VCaP (cell line): ENCODE measurements around the gene SRPK2.

Experiments used
- H3K27ac ChIP-seq: fragments of 450-650 bp; 2 replicates; pipeline ENCODE4 v1.5.1; 2017
- TF ChIP-seq, protein P1 (sequence below): fragments of 450-650 bp; conservative IDR thresholded peaks from 2 replicates; pipeline ENCODE4 v1.5.1; 2017; ENCODE audit warnings: mild to moderate bottlenecking, moderate library complexity

The SRPK2 gene

DNA sequence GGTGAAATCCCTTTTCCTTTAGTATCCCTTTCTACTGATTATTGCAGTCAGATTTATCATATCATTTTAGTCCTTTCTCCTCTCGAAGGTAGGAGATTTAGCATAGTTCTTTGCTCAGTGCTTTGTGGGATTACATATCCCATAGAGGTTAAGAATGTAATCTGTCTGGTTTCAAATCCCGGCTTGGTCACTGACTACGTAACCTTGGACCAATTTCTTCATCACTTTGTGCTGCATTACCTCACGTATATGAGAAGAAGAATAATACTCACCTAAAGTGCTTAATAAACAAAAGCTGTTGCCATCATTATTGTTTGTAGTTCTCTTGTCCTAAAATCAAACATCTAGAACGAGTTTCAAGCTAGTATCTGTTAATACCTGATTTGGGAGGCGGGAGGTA is 300.7 kb downstream of the SRPK2 start:
- TF ChIP-seq, protein P1, sequence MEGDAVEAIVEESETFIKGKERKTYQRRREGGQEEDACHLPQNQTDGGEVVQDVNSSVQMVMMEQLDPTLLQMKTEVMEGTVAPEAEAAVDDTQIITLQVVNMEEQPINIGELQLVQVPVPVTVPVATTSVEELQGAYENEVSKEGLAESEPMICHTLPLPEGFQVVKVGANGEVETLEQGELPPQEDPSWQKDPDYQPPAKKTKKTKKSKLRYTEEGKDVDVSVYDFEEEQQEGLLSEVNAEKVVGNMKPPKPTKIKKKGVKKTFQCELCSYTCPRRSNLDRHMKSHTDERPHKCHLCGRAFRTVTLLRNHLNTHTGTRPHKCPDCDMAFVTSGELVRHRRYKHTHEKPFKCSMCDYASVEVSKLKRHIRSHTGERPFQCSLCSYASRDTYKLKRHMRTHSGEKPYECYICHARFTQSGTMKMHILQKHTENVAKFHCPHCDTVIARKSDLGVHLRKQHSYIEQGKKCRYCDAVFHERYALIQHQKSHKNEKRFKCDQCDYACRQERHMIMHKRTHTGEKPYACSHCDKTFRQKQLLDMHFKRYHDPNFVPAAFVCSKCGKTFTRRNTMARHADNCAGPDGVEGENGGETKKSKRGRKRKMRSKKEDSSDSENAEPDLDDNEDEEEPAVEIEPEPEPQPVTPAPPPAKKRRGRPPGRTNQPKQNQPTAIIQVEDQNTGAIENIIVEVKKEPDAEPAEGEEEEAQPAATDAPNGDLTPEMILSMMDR = no peak
- H3K27ac ChIP-seq = no peak overlapping the region

DNA sequence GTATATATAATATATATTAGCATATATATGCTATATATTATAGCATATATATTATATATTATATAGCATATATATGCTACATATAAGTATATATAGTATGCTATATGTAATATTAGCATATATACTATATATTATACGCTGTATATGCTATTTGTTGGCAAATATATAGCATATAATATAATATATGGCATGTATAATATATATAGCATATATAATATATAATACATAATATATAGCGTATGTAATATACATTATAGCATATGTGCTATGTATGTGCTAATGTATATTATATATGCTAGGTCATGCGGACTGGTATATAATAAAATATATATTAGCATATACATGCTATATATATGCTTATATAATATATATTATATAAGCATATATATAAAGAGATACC is 301.9 kb downstream of the SRPK2 start:
- TF ChIP-seq, protein P1 = no peak

DNA sequence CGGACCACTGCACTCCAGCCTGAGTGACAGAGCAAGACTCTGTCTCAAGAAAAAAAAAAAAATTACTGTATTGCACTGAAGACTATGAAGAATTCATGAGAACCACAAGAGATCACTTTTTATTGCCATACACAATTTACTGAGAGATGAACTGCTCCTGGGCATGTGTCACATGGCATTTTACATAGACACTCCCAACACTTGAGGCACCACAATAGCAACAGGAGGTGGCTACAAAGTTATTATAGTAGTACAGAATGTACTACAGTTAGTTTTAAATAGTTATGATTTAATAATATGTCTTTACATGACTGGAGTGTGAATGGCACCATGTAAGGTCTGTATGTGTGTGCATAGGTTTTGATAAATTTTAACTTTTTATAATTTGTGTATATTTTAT is 304.1 kb downstream of the SRPK2 start:
- TF ChIP-seq, protein P1 = no peak

More for the DNA sequence above, 301.9 kb downstream of the SRPK2 start:
- no peak overlapping the region for H3K27ac ChIP-seq

DNA sequence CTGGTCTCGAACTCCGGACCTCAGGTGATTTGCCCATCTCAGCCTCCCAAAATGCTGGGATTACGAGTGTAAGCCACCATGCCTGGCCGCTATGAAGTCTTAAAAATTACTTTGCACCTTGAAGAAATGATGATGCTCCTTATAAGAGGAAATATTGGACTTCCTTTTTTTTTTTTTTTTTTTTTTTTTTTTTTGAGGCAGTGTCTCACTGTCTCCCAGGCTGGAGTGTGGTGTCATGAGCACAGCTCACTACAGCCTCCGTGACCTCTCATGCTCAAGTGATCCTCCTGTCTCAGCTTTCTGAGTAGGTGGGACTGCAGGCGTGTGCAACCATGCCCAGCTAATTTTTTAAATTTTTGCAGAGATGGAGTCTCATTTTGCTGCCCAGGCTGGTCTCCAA is 309.4 kb downstream of the SRPK2 start:
- no peak overlapping the region for H3K27ac ChIP-seq
- TF ChIP-seq, protein P1 = no peak

More for the DNA sequence above, 304.1 kb downstream of the SRPK2 start:
- no peak overlapping the region for H3K27ac ChIP-seq

DNA sequence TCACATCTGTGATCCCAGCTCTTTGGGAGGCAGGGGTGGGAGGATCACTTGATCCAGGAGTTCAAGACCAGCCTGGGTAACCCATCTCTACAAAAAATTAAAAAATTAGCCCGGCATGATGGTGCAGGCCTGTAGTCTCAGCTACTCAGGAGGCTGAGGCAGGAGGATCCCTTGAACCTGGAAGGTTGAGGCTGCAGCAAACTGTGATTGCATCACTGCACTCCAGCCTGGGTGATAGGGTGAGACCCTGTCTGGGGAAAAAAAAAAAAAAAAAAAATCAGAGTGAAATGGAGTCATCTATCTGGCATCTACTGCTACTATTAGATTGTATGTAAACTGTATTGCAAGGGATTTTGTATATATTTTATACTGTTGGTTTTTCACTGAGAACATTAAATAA is 315.6 kb downstream of the SRPK2 start:
- TF ChIP-seq, protein P1 = no peak
- no peak overlapping the region for H3K27ac ChIP-seq

DNA sequence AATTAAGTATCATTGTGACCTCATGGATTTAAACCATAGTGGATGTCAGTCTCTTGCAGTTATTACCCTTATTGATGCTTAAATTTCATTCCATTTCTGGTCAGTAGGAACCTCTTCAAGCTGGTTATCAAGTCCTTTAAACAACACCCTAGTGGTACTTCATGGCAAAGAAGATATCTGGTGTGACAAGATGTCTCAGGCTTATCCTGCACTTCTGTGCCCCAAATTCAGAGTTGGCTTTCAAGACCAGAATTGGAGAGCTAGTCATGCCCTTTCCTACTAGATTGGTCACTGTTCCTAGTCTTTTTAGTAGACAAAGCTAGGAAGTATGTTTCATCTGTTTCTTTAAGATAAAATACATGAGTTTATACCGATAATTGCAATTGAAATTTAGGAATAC is 319.8 kb downstream of the SRPK2 start:
- TF ChIP-seq, protein P1 = no peak
- no peak overlapping the region for H3K27ac ChIP-seq

DNA sequence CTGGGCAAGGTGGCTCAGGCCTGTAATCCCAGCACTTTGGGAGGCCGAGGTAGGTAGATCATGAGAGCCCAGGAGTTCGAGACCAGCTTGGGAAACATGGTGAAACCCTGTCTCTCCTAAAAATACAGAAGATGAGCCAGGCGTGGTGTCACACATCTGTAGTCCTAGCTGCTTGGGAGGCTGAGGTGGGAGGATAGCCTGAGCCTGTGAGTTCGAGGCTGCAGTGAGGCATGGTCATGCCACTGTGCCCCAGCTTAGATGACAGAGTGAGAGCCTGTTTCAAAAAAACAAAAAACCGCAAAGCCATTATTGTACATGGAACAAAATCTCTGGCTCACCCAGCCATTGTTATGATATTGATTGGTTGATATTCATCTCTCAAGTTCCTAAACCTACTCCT is 321.0 kb downstream of the SRPK2 start:
- TF ChIP-seq, protein P1 = no peak
- no peak overlapping the region for H3K27ac ChIP-seq
